Amniotic epithelial cell (primary cell): Measurements from ENCODE around the gene MAST3.
"Not testable (repeated sequence)": the region's sequence is repeated elsewhere in the genome, so short reads cannot be mapped to it uniquely, and the experiment has no call there.

ENCODE experiments used
- DNase-seq: peaks from one replicate; pipeline ENCODE4 v3.0.0-alpha.2; 2010; ENCODE audit warnings: low read depth

MAST3 gene

DNA sequence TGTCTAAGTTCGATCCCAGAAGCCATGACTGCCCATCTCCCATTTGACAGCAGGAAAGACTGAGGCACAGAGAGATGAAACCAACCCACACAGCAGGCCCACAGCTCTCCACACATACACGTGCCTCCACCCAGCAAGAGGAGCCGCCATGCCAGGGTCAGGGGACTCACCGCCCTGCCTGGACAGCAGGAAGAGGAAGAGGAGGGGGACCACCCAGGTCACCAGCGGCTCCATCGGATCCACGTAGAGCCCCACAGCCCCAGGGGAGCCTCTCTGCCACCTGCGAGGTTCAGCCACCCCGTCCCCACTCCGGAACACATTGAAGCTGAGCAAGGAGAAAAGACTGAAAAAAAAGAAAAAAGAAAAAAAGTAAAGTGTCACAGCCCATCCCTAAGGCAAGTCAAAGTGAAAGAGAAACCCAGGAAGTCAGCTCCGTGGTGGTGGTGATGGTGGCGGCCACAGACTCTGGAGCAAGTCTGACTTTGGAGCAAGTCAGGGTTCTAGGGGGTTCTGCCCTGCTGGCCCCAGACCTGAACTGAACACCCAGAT lies 10.9 kb upstream of the MAST3 start, which contains the start of gene IL12RB1:
Gene IL12RB1, minus strand, starts transcription at position 345 of the 549 bp plus-strand sequence. Its CDS starts 111 bp downstream, at position 234.
- DNase-seq, result no peak

DNA sequence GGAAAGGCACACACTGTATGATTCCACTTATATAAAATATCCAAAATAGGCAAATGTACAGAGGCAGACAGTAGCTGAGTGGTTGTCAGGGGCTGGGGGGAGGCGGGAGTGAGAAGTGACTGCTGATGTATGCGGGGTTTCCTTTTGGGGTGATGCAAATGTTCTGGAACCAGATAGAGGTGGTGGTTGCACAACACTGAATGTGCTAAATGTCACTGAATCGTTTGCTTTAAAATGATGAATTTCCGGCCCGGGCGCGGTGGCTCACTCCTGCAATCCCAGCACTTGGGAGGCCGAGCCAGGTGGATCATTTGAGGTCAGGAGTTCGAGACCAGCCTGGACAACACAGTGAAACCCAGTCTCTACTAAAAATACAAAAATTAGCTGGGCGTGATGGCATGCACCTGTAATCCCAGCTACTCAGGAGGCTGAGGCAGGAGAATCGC lies 8.5 kb upstream of the MAST3 start:
- DNase-seq, result peak; percentile 78

DNA sequence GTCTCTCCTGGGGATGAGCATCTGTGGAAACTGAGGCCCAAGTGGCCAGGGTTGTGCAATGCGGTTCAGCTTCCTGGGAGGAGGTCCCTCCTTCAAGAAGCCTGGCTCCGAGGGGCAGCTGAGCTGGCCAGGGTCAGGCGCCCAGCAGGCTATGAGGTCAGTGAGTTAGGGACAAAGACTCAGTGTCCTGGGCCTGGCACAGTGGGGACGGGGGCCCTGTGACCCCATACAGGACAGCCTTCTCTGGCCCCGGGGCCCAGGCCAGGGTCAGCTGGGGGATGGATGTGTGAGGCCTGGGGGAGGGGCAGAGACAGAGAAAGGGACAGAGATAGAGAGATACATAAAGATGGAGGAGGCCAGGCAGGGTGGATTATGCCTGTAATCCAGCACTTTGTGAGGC lies 7.9 kb upstream of the MAST3 start:
- DNase-seq, result no peak

- DNase-seq, result peak; percentile 40
Measured at GRCh38 chr19:18090545-18091216, 6.9 kb upstream of the MAST3 start.

GRCh38 chr19:18091217-18091608 lies 6.4 kb upstream of the MAST3 start:
- no peak for DNase-seq

GRCh38 chr19:18093439-18094161 lies 4.0 kb upstream of the MAST3 start:
- DNase-seq, result peak; percentile 38

- DNase-seq, result no peak
Measured at GRCh38 chr19:18096258-18096657, 1.3 kb upstream of the MAST3 start.

- DNase-seq, result no peak
Measured at GRCh38 chr19:18097993-18098890, 664 bp downstream of the MAST3 start.

DNA sequence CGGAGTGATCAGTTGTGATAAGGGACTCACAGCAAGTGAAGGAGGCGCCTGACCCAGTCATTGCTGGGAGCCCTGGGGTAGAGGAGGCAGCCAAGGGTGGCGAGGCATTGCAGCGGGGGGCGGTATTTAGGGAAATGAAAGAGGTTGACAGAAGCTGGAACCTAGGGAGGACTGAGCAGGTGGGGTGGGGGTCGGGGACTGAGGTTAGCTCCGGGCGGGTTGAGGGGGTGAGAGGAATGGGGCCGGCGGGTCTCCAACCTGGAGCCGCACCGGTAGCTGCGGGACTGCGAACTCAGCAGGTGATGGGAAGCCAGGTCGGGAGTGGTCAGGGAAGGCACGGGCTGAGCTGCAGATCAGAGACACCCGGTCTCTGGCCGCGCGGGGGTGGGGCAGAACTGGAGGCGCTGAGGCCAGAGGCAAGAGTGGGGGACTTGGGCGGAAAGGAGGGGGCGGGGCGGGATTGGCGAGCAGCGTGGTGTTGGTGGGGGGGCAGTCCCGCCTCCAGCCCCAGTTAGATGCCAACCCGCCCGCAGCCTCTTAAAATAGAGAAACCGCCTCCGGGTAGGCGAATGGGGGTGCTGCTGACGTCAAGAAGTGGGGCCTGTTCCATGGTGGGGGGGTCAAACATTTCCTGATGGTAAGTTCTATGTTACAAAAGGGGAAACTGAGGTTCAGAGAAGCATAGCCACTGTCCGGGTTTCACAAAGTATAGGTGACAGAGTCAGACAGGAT lies 1.5 kb downstream of the MAST3 start:
- DNase-seq, result no peak

- no peak for DNase-seq
Measured at GRCh38 chr19:18099623-18099995, 2.0 kb downstream of the MAST3 start.

GRCh38 chr19:18100710-18101109 lies 3.1 kb downstream of the MAST3 start:
- DNase-seq, result no peak

GRCh38 chr19:18101268-18101667 lies 3.7 kb downstream of the MAST3 start:
- no peak for DNase-seq

DNA sequence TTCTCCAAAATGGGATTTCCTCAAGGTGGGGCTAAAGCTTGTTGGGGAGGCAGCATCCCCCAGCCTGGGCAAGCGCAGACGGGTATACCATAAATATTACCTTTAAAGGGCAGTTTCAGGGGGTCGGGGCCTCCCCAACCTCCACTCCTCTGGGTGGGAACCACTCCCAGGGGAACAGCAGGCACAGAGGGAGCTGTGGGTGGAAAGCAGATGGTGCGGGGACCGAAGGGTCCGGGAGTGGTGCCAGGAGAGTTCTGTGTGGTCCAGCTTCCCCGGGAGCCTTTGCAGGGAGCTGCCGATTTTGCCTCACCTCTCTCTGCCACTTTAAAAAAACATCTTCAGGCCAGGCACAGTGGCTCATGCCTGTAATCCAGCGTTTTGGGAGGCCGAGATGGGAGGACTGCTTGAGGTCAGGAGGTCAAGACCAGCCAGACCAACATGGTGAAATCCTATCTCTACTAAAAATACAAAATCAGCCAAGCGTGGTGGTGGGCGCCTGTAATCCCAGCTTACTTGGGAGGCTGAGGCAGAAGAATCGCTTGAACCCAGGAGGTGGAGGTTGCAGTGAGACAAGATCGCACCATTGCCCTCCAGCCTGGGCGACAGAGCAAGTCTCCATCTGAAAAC lies 5.5 kb downstream of the MAST3 start:
- no peak for DNase-seq

GRCh38 chr19:18104793-18105131 lies 7.2 kb downstream of the MAST3 start:
- no peak for DNase-seq

GRCh38 chr19:18105259-18105658 lies 7.7 kb downstream of the MAST3 start:
- not testable (repeated sequence) for DNase-seq

- DNase-seq, result no peak
Measured at GRCh38 chr19:18107235-18107634, 9.7 kb downstream of the MAST3 start.

DNA sequence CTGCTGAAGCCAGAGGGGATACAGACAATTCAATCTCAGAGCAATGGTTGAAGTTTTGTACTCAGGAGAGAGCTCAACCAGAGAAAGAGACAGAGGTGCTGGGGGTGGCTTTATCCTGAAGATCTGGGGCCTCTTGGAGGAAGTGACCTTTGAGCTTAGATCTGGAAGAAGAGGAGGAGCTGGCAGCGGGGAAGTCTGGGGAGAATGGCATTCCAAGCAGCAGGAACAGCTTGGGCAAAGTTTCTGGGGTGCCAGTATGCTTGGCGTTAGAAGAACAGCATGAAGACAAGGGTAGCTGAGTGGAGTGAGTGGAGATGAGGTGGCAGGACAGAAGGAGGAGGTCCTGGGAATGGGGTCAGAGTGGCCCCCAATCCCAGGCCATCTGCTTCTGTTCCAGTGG lies 11.3 kb downstream of the MAST3 start:
- no peak for DNase-seq

DNA sequence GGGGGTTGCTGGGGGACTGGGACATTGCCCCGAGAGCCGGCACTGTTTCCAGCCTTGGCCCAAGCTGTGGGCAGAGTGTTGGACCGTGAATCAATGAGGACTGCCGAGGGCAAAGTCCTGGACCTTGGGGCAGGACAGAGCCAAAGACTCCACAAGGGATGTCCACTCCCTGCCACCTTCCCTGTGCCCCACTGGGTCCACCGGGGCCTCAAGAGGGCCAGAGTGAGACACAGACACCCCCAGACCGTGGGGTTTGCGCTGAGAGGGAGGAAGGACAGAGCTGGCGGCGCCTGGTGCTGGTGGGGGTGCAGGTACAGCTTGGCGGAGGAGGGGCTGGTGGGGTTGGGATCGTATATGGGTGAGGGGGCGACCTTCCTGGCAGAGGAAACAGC lies 11.8 kb downstream of the MAST3 start:
- DNase-seq, result no peak

DNA sequence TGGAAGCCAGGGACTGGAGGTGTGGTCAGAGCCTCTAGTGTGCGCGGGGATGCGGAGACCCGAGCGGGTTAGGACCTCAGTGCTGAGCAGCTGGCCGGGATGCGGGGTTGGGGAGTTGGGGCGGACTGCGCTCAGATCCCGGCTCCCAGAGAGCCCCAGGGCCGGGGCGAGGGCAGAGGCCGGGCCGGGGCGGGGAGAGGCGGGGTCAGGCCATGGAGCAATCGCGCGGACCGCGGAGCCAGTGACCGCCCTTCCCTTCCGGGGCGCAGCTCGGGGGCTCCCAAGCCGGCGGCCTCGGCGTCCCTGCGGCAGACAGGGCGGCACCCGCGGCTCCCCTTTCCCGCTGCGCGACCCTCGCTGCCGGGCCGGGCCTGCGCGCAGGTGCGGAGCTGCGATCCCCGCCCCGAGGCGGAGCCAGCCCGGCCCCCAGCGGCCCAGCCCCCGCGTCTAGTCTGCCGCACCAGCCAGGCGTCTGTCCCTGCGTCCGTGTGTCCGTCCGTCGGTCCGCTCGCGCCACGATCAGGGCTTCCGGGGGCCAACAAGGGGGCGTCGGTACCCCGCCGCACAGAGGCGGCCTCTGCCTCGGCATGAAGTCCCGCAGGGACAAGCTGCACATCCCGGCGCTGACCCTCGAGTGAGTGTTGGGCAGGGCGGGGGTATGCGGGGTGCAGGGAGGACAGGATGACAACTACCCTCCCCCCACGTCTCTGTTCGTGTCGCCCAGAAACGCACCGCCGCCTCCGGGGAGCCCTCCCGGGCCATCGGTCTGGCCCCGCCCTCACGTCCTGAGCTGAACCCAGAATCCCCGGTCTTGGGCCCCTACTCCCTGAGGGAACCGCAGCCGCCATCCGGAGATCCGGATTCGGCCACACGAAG lies 12.4 kb downstream of the MAST3 start:
- DNase-seq, result no peak

DNA sequence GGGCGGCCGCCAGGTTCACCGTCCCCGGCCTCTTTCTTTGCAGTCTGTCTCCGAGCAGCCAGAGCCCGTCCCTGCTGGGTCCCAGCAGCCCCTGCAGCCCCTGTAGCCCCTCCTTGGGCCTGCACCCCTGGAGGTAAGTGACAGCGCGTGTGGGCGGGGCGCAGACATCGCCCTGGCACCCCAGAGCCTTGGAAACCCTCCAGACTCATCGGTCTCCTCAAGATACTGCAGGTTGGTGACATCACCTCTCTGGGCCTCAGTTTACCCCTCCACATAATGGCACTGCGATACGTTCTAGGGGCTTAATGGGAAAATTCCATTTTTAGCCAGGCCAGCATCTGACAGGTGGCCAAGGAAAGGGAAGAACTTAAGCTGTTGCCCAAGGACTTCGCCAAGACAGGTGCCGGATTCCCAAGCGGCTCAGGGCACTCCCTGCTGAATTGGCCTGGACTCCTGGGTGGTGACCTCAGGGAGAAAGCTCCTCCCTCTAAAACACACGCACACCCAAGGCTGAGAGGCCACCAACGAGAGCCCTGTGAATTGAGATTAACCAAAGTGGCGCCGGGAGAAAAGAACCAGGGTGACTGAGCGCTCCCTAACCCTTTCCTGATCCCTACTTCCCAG lies 13.1 kb downstream of the MAST3 start:
- DNase-seq, result no peak
